Common myeloid progenitor, CD34-positive (primary cell): Measurements from ENCODE around the gene UNC13A.

ENCODE experiments used
- CTCF ChIA-PET: fragments of 350-600 bp; sonication (Branson Sonifier 250); formaldehyde crosslinking; loops from one replicate; lab custom pipeline; 2021; ENCODE audit warnings: antibody characterized with exemption; lab: Charles Lee
- POLR2A ChIA-PET: fragments of 350-600 bp; sonication (Branson Sonifier 250); formaldehyde crosslinking; loops from one replicate; lab custom pipeline; 2021; ENCODE audit warnings: antibody characterized with exemption; lab: Charles Lee
- DNase-seq, 3 donors: peaks; one replicate each; pipeline versions ENCODE4 v3.0.0 to v3.0.0-alpha.2; 2013
- H3K27ac ChIP-seq, 2 experiments: 1 replicate in 1 of 2; 2 replicates in 1 of 2; pipeline ENCODE4 v1.7.0; 2013; ENCODE audit warnings: inconsistent platforms in 2 of 2, low read length in 2 of 2, mild to moderate bottlenecking in 2 of 2, low read depth in 1 of 2, moderate library complexity in 1 of 2; ENCODE audit not compliant: severe bottlenecking in 2 of 2, insufficient read depth in 1 of 2, poor library complexity in 1 of 2
- H3K27me3 ChIP-seq, 5 experiments: replicated peaks in 2 of 5; 1 replicate in 3 of 5; 2 replicates in 2 of 5; pipeline versions ENCODE4 v1.6.1 to v1.7.0; 2013; ENCODE audit warnings: low read length in 4 of 5, mild to moderate bottlenecking in 2 of 5, moderate library complexity in 2 of 5, inconsistent platforms in 1 of 5; ENCODE audit not compliant: insufficient read depth in 5 of 5, control insufficient read depth in 4 of 5
- H3K36me3 ChIP-seq, 4 experiments: 1 replicate in 2 of 4; 2 replicates in 2 of 4; pipeline versions ENCODE4 v1.6.1 to v1.7.0; 2013; ENCODE audit warnings: low read length in 3 of 4, control low read depth in 1 of 4, mild to moderate bottlenecking in 1 of 4; ENCODE audit not compliant: control insufficient read depth in 4 of 4, insufficient read depth in 4 of 4
- H3K4me1 ChIP-seq, 4 experiments: 1 replicate in 3 of 4; 2 replicates in 1 of 4; pipeline versions ENCODE4 v1.6.1 to v1.7.1; 2013; ENCODE audit warnings: low read length in 3 of 4, mild to moderate bottlenecking in 3 of 4, control low read depth in 1 of 4, inconsistent platforms in 1 of 4, moderate library complexity in 1 of 4; ENCODE audit not compliant: control insufficient read depth in 4 of 4, insufficient read depth in 4 of 4; ENCODE audit errors: control extremely low read depth in 1 of 4
- H3K4me3 ChIP-seq, 7 experiments: 1 replicate in 4 of 7; 2 replicates in 3 of 7; pipeline versions ENCODE4 v1.5.1 to v1.7.0; 2013; ENCODE audit warnings: mild to moderate bottlenecking in 7 of 7, low read length in 6 of 7, moderate library complexity in 6 of 7, inconsistent platforms in 2 of 7, low read depth in 2 of 7, control low read depth in 1 of 7; ENCODE audit not compliant: insufficient read depth in 4 of 7, control insufficient read depth in 1 of 7; ENCODE audit errors: extremely low read depth in 1 of 7
- H3K9me3 ChIP-seq, 5 experiments: 1 replicate in 4 of 5; 2 replicates in 1 of 5; pipeline versions ENCODE4 v1.6.1 to v1.7.1; 2013; ENCODE audit warnings: low read length in 4 of 5, mild to moderate bottlenecking in 2 of 5, inconsistent platforms in 1 of 5, low read depth in 1 of 5, moderate library complexity in 1 of 5; ENCODE audit not compliant: control insufficient read depth in 4 of 5, insufficient read depth in 2 of 5; ENCODE audit errors: control extremely low read depth in 1 of 5
- WGBS: methylation state at CpG from one replicate; pipeline ENCODE4 v1.1.5; 2013; ENCODE audit not compliant: insufficient coverage; 5-methylcytosine and 5-hydroxymethylcytosine counted together

UNC13A gene

DNA sequence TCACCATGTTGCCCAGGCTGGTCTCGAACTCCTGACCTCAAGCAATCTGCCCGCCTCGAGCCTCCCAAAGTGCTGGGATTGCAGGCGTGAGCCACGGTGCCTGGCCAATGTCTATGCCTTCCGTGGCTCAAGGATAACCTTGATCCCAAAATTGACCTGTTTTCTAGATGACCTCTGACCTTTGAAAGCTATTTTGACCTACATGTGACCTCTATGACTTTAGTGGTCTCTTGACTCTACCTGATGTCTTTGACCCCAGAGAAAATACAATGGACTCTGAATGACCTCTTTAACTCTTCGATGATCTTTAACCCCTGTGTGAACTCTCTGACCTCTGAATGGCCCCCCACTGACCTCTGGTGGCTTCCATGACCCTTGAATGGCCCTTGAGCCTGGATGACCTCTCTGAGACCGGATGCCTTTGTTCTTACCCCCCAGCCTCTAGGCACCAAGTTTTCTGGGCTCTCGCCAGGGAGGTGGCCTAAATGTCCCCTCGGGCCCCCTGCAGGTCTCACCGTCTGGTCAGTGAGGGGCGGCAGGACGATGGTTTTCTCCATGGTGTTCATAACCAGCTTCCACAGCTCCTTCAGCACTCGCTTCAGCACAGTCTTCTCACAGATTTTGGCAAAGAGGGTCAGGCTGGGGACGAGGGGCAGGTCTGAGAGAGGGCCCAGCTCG is 63.7 kb downstream of the UNC13A start:
- Histone ChIP-seq H3K4me1 (peaks cover 0 to 4% (median 0%) of the 10 kb centered on the region in 4 experiments), H3K9me3 (peaks cover 0 to 10% (median 4%) of the 10 kb centered on the region in 5 experiments), H3K4me3 (no peak overlapping the region), H3K27me3 (no peaks in the 10 kb centered on the region), H3K27ac (no peak overlapping the region), H3K36me3 (no peaks in the 10 kb centered on the region)
- CTCF ChIA-PET = no interaction called here
- DNase-seq = no peak
- 96% methylated on average over 15 of the region's 16 CpGs for WGBS
- POLR2A ChIA-PET = no interaction called here

DNA sequence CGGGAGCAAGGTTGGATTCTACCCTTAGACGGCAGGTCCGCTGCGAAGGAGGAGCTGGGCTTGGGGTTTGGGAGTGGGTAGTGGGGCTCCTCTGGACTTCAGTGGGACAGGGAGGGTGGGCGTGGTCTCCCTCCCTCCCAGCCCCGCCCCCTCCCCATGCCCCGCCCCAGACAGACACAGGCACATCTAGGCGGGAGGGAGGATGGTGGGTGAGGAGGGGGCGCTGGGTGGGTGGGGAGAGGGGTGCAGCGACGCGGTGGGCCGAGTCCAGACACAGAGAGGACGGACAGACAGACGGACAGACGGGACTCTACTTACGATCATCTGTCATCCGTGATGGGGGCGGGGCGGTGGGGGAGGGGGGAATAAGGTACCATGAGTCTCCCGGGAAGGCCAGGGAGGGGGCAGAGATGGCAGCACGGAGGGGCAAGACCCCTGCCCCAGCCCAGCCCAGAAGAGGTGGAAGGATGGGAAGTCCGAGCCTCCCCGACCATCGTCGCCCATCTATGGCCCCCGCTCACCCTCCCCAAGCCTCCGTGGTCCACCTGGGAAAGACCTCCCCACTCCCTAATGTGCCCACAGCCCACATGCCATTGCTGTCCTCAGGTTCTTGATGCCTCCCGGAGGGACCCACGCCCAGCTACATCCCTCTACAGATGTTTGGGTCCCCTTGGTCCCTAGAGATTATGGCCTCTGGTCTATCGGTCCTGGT is 64.8 kb downstream of the UNC13A start:
- Histone ChIP-seq H3K27ac (no peak overlapping the region), H3K27me3 (peaks cover 0 to 4% (median 0%) of the 10 kb centered on the region in 5 experiments), H3K4me1 (peaks cover 0 to 4% (median 0%) of the 10 kb centered on the region in 4 experiments), H3K36me3 (no peaks in the 10 kb centered on the region), H3K4me3 (no peak overlapping the region), H3K9me3 (peaks cover 0 to 10% (median 4%) of the 10 kb centered on the region in 5 experiments)
- ChIA-PET CTCF (interaction anchor here (1.4 kb wide), 1 partner anchor 144 kb away, joined by 3 read pairs; no protein-coding TSS in a partner anchor), POLR2A (no interaction called here)
- no peak for DNase-seq
- 94% methylated on average over 19 of the region's 31 CpGs for WGBS

DNA sequence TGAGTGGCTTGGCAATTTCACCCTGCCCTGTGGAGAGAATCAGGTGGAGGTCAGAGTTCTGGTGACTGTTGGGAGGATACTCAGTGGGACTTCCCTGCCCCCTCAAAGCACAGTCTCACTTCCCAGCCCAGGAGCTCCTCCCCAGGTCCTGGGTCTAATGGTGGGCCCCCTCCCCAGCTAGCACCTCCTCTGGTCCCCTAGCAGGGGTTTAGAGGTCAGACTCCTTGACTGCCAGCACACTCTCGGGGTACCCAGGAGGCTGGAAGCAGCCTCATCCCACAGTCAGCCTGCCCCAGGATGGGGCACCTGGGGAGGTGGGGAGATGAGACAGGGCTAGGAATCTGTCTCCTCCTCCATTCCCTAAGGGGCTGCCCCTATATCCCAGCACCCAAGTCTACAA is 67.5 kb downstream of the UNC13A start:
- 100% methylated on average over 1 of the region's 1 CpG for WGBS
- no peak for DNase-seq
- Histone ChIP-seq H3K4me1 (peaks cover 0 to 13% (median 7%) of the 10 kb centered on the region in 4 experiments), H3K27me3 (peaks cover 0 to 21% (median 4%) of the 10 kb centered on the region in 5 experiments), H3K36me3 (no peaks in the 10 kb centered on the region), H3K4me3 (no peak overlapping the region), H3K9me3 (peaks cover 0 to 10% (median 4%) of the 10 kb centered on the region in 5 experiments), H3K27ac (no peak overlapping the region)
- CTCF ChIA-PET = no interaction called here
- POLR2A ChIA-PET = no interaction called here

DNA sequence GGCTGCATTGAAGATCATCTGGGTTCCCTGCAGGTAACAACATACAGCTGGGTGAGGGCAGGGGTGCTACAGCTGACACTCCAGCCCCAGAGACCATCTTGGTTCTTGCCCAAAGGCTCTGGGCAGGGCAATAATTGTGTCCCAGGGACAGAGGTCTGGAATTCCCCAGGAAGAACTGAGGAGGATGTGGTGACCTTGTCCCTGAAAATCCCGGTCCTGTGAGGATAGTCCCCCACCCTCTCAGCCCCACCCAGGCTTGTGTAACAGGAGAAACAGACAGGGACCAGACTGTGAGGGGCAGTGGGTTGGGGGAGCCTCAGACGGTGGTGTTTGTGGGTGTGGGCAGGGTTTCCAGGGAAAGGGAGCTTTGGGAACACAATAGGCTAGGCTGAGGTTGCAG is 69.2 kb downstream of the UNC13A start:
- no peak for DNase-seq
- no peak overlapping the region for H3K4me3 ChIP-seq
- peaks cover 0 to 25% (median 4%) of the 10 kb centered on the region in 5 experiments for H3K27me3 ChIP-seq
- ChIA-PET POLR2A (no interaction called here), CTCF (interaction anchor here (1.2 to 1.8 kb wide), 2 partner anchors 13 to 153 kb away, joined by 3 to 11 read pairs; no protein-coding TSS in a partner anchor)
- no peak overlapping the region for H3K27ac ChIP-seq
- peaks cover 0 to 10% (median 4%) of the 10 kb centered on the region in 5 experiments for H3K9me3 ChIP-seq
- 0% methylated on average over 1 of the region's 2 CpGs for WGBS
- H3K36me3 ChIP-seq = no peaks in the 10 kb centered on the region
- H3K4me1 ChIP-seq = peaks cover 0 to 13% (median 7%) of the 10 kb centered on the region in 4 experiments

DNA sequence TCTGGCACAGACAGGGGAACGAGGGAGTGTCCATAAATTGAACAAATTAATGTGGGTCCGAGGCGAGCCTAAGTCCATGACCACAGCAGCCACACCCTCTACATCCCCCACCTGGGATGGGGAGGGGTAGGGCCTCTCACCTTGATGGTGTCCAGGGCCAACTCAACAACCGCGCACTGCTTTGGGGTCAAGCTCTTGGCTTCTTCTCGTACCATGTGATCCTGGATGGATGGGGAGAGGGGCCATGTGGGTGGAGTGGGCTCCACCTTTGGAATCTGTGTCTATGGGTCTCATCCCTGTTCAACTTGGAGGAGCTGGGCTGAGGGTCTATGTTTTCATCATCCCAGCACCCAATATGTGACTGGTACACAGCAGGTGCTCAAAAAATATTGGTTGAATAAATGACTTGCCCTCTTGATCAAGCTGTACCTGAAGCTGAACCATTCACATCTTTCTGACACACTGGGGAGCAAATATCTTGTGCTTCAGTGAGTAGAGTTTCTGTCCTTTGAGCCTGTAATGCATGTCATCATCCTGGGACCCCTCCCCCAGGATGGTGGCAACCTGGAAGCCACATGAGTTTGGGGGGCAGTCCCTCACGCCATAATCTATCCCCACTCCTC is 69.8 kb downstream of the UNC13A start:
- Histone ChIP-seq H3K27me3 (peaks cover 0 to 25% (median 4%) of the 10 kb centered on the region in 5 experiments), H3K4me1 (peaks cover 0 to 13% (median 7%) of the 10 kb centered on the region in 4 experiments), H3K9me3 (peaks cover 0 to 10% (median 4%) of the 10 kb centered on the region in 5 experiments), H3K36me3 (no peaks in the 10 kb centered on the region), H3K4me3 (no peak overlapping the region), H3K27ac (no peak overlapping the region)
- ChIA-PET CTCF (interaction anchor here (1.2 to 1.8 kb wide), 2 partner anchors 12 to 153 kb away, joined by 3 to 11 read pairs; no protein-coding TSS in a partner anchor), POLR2A (no interaction called here)
- 95% methylated on average over 4 of the region's 7 CpGs for WGBS
- no peak for DNase-seq

DNA sequence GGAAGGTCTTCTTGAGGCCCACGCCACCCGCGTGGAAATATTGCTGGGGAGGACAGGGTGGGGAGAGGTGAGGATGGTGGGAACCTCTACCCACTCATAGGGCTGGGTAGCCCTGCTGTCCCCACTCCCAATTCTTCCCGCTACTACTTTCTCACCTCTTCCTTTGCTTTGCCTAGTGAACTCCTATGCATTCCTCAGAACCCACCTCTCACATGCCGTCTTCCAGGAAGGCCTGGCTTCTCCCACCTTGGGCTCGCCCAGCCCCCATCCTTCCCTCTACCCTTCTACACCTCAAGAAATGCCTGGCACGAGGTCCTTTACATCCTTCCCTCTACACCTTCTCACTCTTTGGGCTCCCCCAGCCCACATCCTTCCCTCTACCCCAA is 70.4 kb downstream of the UNC13A start:
- no peak for DNase-seq
- H3K36me3 ChIP-seq = no peaks in the 10 kb centered on the region
- H3K4me3 ChIP-seq = no peak overlapping the region
- peaks cover 0 to 25% (median 4%) of the 10 kb centered on the region in 5 experiments for H3K27me3 ChIP-seq
- H3K4me1 ChIP-seq = peaks cover 0 to 13% (median 7%) of the 10 kb centered on the region in 4 experiments
- POLR2A ChIA-PET = no interaction called here
- CTCF ChIA-PET = interaction anchor here (1.2 to 2.3 kb wide), 3 partner anchors 12 to 152 kb away, joined by 3 to 11 read pairs (median 8); no protein-coding TSS in a partner anchor
- no peak overlapping the region for H3K27ac ChIP-seq
- WGBS = 92% methylated on average over 3 of the region's 7 CpGs
- peaks cover 0 to 10% (median 4%) of the 10 kb centered on the region in 5 experiments for H3K9me3 ChIP-seq
